NCI-H1092 (cell line): ENCODE results near the gene EPS8L1.
"Not testable (repeated sequence)": the region's sequence is repeated elsewhere in the genome, so short reads cannot be mapped to it uniquely, and the experiment has no call there.

ENCODE experiments used
- DNase-seq: peaks from one replicate; lab custom pipeline; 2025; lab: John Stamatoyannopoulos, UW

The EPS8L1 gene

GRCh38 chr19:55094456-55095259, 19.0 kb downstream of the EPS8L1 start:
- DNase-seq, result no peak

- DNase-seq, result no peak
Observed at GRCh38 chr19:55095260-55096060, 19.8 kb downstream of the EPS8L1 start.

GRCh38 chr19:55096061-55096701, 20.5 kb downstream of the EPS8L1 start:
- no peak for DNase-seq

- DNase-seq, result no peak
Observed at GRCh38 chr19:55097864-55098715, 22.4 kb downstream of the EPS8L1 start.

GRCh38 chr19:55098716-55099556, 23.3 kb downstream of the EPS8L1 start:
- no peak for DNase-seq

- DNase-seq, result no peak
Observed at GRCh38 chr19:55099557-55100506, 24.2 kb downstream of the EPS8L1 start.

DNA sequence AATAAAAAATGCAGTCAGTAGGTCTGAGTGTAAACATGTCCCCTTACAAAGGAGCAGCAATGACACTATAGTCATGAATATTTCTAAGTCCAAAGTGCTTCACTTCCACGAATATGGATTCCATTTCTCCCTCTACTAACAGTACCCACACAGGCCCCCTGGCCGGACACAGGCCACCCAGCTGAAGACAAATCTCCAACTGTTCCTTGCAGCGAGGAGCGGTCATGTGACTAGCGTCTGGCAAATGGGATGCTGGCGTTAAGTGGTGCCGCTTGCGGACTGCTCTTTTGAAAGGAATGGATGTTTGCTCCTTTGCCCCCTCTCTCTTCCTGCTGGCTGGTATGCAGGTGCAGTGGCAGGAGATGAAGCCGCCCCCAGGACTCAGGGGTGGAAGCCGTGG, 25.6 kb downstream of the EPS8L1 start:
- no peak for DNase-seq

DNA sequence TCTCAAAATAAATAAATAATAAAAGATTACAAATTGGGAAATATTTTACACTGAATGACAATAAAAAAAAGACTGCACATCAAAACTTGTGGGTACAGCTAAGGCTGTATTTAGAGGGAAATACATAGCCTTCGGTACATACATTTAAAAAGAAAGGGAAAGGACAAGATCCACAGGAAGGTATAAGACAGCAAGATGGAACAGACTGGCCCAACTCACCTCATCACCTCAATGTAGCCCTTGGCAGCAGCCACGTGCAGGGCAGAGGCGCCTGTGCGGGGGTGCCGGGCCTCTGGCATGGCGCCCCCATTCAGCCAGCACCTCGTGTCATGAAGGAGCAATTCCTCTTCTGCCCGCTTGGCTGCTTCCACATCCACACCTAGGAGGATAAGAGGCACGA, 27.5 kb downstream of the EPS8L1 start:
- no peak for DNase-seq

GRCh38 chr19:55105237-55105636, 29.6 kb downstream of the EPS8L1 start:
- DNase-seq, result no peak

GRCh38 chr19:55106591-55106990, 30.9 kb downstream of the EPS8L1 start:
- no peak for DNase-seq

DNA sequence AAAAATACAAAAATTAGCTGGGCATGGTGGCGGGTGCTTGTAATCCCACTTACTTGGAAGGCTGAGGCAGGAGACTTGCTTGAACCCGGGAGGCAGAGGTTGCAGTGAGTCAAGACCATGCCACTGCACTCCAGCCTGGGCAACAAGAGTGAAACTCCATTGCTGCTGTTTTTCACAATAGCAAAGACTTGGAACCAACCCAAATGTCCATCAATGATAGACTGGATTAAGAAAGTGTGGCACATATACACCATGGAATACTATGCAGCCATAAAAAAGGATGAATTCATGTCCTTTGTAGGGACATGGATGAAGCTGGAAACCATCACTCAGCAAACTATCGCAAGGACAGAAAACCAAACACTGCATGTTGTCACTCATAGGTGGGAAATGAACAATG, 31.6 kb downstream of the EPS8L1 start:
- not testable (repeated sequence) for DNase-seq

DNA sequence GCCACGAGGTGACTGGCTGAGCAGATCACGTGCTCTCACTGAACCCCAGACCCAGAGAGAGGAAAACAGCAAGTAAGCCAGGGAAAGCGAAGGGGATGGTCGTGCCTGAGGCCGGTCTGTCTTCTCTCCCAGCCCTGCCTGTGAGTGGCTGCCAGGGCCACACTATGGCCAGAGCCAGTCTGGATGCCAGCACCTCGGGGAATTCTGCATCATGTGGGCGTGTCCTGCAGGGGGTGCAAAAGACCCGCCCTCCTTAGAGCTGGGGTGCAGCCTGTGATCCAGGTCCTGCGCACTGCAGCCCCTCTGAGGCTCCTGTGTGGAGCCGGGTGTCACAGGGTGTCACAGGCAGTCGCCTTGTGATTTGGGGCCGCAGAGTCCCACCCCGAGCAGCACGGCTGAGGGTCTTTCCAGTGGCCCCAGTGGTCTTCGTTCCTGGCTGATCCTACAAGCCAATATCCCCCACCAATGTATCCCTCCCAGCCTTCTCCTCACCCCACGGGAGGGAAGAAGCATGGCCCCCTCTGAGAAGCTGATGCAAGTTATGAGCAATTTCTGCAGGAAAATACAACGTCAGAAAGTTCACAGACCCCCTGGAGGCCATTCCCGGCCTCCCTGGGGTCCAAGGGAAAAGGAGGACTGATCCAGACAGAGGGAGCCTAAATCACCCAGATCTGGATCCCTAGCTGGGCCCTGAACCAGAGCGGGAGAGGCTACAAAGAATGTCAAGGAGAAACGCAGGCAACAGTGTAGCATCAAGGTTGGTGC, 34.0 kb downstream of the EPS8L1 start:
- no peak for DNase-seq

DNA sequence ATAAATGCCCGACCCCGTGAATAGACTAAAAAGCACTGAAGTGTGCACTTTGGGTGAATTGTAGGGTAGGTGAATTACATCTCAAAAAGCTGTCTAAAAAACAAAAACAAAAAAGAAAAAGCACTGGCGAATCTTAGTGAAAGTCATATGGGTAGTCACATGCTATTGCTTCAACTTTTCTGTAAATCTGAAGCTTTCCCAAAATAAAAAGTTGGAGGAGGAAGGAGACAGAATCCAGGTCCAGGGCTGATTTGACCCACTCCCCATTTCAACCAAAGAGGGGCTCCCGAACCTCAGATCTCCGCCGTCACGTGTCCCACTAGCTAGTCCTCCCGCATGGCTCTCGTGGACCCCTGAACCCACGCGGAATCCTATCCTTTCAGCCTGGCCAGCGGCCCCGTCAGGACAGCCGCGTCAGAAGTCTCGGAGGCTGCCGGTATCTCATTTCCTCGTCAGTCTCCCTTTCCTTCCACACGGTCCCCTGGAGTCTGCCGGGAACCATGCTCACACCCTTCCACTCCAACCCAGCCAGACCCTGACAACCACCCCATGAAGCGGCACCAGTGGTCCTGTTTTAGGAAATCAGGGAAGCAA, 35.7 kb downstream of the EPS8L1 start:
- DNase-seq, result no peak

DNA sequence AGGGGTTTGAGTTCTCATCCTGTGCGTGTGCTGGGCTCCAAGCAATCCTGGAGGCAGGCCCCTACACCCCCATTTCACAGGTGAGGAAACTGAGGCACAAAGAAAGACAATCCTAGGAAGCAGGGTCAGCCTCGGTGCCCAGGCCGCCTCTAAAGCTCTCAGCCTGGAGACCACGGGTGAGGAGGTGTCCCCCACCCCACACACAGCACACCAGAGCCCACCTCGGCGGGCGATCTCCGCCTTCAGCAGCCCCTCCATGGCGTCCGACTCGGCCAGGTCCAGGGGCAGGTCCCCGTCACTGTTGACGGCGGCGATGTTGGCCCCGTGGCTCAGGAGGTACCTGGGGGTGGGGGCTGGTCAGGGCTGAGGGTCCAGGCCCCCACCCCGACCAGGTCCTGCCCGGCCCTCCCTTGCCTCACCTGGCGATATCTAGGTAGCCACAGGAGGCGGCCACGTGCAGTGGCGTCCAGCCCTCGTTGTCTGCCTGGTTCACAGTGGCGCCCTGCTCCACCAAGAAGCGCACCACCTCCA, 36.6 kb downstream of the EPS8L1 start:
- no peak for DNase-seq

GRCh38 chr19:55112777-55113569, 37.3 kb downstream of the EPS8L1 start:
- DNase-seq, result no peak

GRCh38 chr19:55113570-55114039, 37.9 kb downstream of the EPS8L1 start:
- no peak for DNase-seq

DNA sequence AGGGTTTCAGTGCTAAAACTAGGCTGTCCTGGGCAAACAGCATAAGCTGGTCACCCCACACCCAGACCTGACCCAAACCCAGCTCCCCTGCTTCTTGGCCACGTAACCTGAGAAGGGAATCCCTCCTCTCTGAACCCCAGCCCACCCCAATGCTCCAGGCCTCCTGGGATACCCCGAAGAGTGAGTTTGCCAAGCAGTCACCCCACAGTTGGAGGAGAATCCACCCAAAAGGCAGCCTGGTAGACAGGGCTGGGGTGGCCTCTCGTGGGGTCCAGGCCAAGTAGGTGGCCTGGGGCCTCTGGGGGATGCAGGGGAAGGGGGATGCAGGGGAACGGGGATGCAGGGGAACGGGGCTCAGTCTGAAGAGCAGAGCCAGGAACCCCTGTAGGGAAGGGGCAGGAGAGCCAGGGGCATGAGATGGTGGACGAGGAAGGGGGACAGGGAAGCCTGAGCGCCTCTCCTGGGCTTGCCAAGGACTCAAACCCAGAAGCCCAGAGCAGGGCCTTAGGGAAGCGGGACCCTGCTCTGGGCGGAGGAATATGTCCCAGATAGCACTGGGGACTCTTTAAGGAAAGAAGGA, 39.0 kb downstream of the EPS8L1 start:
- no peak for DNase-seq
